Chondrocyte (in vitro differentiated cells): ENCODE results near the gene GRM7. TPM values are rescaled to one million over a fixed set of nuclear protein-coding genes. Genes with fewer than 3 reads are reported as not detected.

Experiments
- DNase-seq: peaks from one replicate; pipeline ENCODE4 v3.0.0; 2021; ENCODE audit warnings: mixed read lengths, low spot score
- H3K27ac Mint-ChIP-seq: one replicate; pipeline ENCODE4 v1.8.0; 2021; ENCODE audit warnings: mild to moderate bottlenecking, moderate library complexity, mixed read lengths; ENCODE audit not compliant: unreplicated experiment
- H3K27me3 Mint-ChIP-seq: 2 replicates; pipeline ENCODE4 v1.8.0; 2021; ENCODE audit warnings: low read depth, mixed read lengths
- H3K36me3 Mint-ChIP-seq: 2 replicates; pipeline ENCODE4 v1.8.0; 2021; ENCODE audit warnings: low read depth, mixed read lengths
- H3K4me1 Mint-ChIP-seq: 2 replicates; pipeline ENCODE4 v1.8.0; 2021; ENCODE audit warnings: low read depth, mild to moderate bottlenecking, mixed read lengths
- H3K4me3 Mint-ChIP-seq: one replicate; pipeline ENCODE4 v1.8.0; 2021; ENCODE audit warnings: mild to moderate bottlenecking, moderate library complexity, mixed read lengths; ENCODE audit not compliant: unreplicated experiment
- H3K9me3 Mint-ChIP-seq: 2 replicates; pipeline ENCODE4 v1.8.0; 2021; ENCODE audit warnings: low read depth, mixed read lengths
- CTCF ChIP-seq: fragments of 200-600 bp; sonication (generic); IDR thresholded peaks from 2 replicates; pipeline ENCODE4 v1.5.0; 2021; ENCODE audit warnings: antibody characterized with exemption, mild to moderate bottlenecking, moderate library complexity
- total RNA-seq: library from RNA; stranded (reverse); gene quantifications from 3 replicates; pipeline ENCODE4 v1.2.1, GENCODE V29; 2021

The GRM7 gene
- total RNA-seq, 1 donor from 2014 or later, result not detected

DNA sequence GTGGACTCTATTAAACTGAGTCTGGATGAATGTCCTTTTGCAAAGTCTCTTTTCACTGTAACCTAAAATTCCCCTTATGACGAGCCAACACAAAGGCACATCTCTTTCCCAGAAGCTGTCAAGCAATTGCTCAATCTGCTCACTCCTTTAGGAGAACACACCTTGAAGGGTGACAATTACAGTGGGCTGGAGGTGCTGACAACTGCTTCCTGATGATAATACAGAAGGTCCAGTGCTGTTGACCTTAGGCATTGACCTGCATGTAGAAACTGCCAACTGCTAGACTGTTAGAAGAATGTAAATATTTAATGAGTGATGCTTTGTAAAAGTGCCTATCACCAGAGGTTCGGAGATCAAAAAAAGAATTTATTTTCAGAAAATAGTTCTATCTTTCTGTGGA lies 757.7 kb downstream of the GRM7 start:
- H3K4me3 Mint-ChIP-seq, result no peak overlapping the region
- DNase-seq, result no peak

DNA sequence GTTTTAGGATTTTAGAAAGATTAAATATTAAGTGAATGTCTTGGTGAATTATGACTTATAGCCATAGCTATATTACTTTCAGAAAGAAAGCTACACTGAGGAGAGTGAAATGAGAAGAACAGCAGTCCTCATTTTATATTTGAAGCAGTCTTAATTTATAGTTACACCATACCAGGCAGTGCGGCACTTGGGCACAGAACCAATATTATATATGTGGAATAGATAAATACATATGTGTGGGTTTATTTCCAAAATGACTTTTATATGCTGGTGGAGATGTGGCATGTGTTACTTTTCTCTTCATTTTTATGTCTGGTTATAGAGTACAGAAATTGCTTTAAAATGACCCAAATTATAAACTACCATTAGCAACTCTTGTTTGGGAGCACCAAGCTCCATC lies 759.5 kb downstream of the GRM7 start:
- TF ChIP-seq CTCF, result no peak
- no peaks in the 10 kb centered on the region for H3K9me3 Mint-ChIP-seq
- no peak for DNase-seq
- H3K27me3 Mint-ChIP-seq, result peaks cover 3% of the 10 kb centered on the region
- H3K36me3 Mint-ChIP-seq, result no peaks in the 10 kb centered on the region
- H3K27ac Mint-ChIP-seq, result no peak overlapping the region
- H3K4me3 Mint-ChIP-seq, result no peak overlapping the region
- no peaks in the 10 kb centered on the region for H3K4me1 Mint-ChIP-seq

More for the DNA sequence above, 757.7 kb downstream of the GRM7 start:
- Mint-ChIP-seq H3K9me3 (no peaks in the 10 kb centered on the region), H3K27me3 (peaks cover 3% of the 10 kb centered on the region), H3K36me3 (no peaks in the 10 kb centered on the region), H3K27ac (no peak overlapping the region), H3K4me1 (no peaks in the 10 kb centered on the region)
- TF ChIP-seq CTCF, result no peak

DNA sequence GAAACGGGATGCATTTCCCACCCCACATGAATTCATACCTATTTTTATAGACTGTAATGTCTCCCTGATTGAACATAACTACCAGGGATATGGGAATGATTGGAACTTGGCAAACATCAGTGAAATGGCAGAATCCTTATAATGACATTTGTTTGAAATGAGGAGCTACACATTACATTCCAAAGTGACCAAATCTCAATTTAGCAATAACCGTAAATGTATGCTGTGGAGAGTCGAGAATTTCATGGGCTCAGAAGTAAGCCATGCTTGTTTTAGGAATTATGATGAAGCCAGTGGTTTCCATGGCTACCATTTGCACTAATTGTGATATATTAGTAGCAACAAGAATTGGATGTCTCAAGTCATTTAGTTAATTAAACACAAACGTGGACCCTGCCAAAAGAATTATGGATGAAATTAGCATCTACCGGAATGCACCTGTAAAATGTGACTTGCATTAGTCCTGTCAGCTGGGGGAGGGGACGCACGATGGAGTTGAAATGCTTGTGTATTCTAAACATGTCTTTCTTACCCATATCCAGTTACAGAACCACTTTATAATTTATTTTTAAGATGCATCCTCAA lies 760.2 kb downstream of the GRM7 start:
- H3K4me3 Mint-ChIP-seq, result no peak overlapping the region
- no peaks in the 10 kb centered on the region for H3K9me3 Mint-ChIP-seq
- no peak overlapping the region for H3K27ac Mint-ChIP-seq
- no peaks in the 10 kb centered on the region for H3K4me1 Mint-ChIP-seq
- H3K36me3 Mint-ChIP-seq, result no peaks in the 10 kb centered on the region
- TF ChIP-seq CTCF, result no peak
- no peak for DNase-seq
- peaks cover 4% of the 10 kb centered on the region for H3K27me3 Mint-ChIP-seq

DNA sequence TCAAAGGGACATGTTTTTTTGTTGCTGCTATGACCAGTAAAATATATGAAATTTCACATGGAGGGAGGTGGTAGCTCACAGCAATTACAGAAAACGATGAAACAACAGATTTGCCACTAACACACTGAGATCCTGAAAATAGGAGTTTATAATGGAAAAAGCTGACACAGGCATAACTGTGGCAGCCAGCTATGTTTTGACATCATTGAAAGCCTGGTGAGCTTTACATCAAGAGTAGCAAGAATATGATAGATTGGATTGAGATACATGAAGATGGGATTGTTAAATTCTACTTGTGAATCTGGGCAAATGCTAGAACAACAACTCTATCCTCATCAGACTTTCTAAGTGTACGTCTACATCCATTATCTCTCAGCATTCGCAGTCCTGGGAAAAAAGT lies 760.7 kb downstream of the GRM7 start:
- H3K27ac Mint-ChIP-seq, result no peak overlapping the region
- H3K4me3 Mint-ChIP-seq, result no peak overlapping the region
- no peaks in the 10 kb centered on the region for H3K4me1 Mint-ChIP-seq
- H3K9me3 Mint-ChIP-seq, result no peaks in the 10 kb centered on the region
- no peak for TF ChIP-seq CTCF
- H3K36me3 Mint-ChIP-seq, result no peaks in the 10 kb centered on the region
- DNase-seq, result no peak
- peaks cover 5% of the 10 kb centered on the region for H3K27me3 Mint-ChIP-seq

DNA sequence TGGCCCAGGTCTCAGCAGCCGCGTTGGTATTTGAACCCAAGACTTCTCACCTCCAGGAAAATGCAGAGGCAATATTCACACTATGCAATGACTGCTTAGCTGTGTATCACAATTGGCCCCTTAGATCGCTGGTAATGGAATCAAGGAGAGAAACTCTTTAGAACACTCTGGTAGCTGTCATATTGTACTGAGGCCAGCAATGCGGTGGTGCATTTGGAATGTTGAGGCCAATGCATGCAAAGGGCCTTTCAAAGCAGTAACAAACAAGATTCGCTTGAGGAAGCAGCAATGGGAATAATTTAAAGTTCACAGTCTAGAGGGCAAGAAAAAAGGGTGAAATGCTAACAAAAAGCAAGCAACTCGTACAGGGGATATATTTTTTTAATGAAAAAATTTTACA lies 764.1 kb downstream of the GRM7 start:
- Mint-ChIP-seq H3K4me1 (no peaks in the 10 kb centered on the region), H3K27ac (no peak overlapping the region), H3K4me3 (no peak overlapping the region), H3K27me3 (peaks cover 5% of the 10 kb centered on the region), H3K9me3 (no peaks in the 10 kb centered on the region), H3K36me3 (no peaks in the 10 kb centered on the region)
- DNase-seq, result no peak
- no peak for TF ChIP-seq CTCF
